Right atrium auricular region (tissue), 2 donors: ENCODE data around the gene OR2W3. TPM values are rescaled to one million over a fixed set of nuclear protein-coding genes. Genes with fewer than 3 reads are reported as not detected.

Experiments used
- DNase-seq: peaks from one replicate; pipeline ENCODE4 v3.0.0-alpha.2; 2019; ENCODE audit warnings: low spot score
- H3K27ac ChIP-seq, 2 donors: fragments of 200-600 bp; sonication (generic); 1 replicate in 1 of 2; 2 replicates in 1 of 2; pipeline ENCODE4 v1.5.1; 2016 to 2019
- H3K27me3 ChIP-seq, 2 donors: fragments of 200-600 bp; sonication (generic); one replicate each; pipeline versions ENCODE4 v1.5.1 to v1.6.0; 2017 to 2019
- H3K36me3 ChIP-seq: fragments of 200-600 bp; sonication (generic); one replicate; pipeline ENCODE4 v1.5.1; 2016
- H3K4me1 ChIP-seq, 2 donors: fragments of 200-600 bp; sonication (generic); one replicate each; pipeline versions ENCODE4 v1.5.1 to v1.6.0; 2017 to 2019
- H3K4me3 ChIP-seq, 2 donors: fragments of 200-600 bp; sonication (generic); 1 replicate in 1 of 2; 2 replicates in 1 of 2; pipeline ENCODE4 v1.5.1; 2017 to 2019; ENCODE audit warnings: mild to moderate bottlenecking in 1 of 2, moderate library complexity in 1 of 2
- H3K9me3 ChIP-seq, 2 donors: fragments of 200-600 bp; sonication (generic); one replicate each; pipeline ENCODE4 v1.5.1; 2019
- total RNA-seq, 2 donors: library from RNA; depleted of rRNA; stranded (reverse); fragments of >200 nt; gene quantifications; one replicate each; pipeline ENCODE4 v1.1.0, GENCODE V29; 2016
- TF ChIP-seq, protein P1 (sequence below), 2 donors: fragments of 200-600 bp; sonication (generic); IDR thresholded peaks; one replicate each; pipeline ENCODE4 v1.5.1; 2019; ENCODE audit warnings: antibody characterized with exemption in 2 of 2

Gene OR2W3
- total RNA-seq: 1 to 10 TPM in 1 of 2 donors, not detected in 1; 3.0 TPM

DNA sequence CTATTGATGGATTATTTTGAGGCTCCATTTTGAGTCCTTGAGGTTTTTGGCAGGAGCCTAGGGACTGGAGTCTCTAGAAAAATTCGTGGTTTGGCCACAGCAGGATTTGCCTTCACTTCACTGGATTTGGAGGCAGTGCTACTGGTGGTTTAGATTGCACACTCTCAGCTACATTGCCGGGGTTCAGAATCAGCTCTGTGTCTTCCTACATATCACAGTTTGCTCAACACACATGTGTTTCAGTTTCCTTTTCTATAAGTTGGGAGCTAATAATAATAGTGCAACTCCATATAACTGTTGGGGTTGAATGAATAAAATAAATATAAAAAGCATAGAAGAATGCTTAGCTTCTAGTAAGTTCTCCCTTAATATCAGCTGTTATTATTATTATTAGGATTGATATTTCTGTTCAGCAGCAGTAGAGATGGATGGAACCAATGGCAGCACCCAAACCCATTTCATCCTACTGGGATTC is at the start of gene OR2W3:
Gene OR2W3, plus strand, starts transcription at position 425 of the 475 bp plus-strand sequence. Its CDS starts 0 bp downstream, at position 425.
- Histone ChIP-seq H3K27ac (no peak within 1 kb of the TSS), H3K9me3 (peaks cover 0 to 5% of the 10 kb centered on the region in 2 donors), H3K36me3 (no peaks in the 10 kb centered on the region), H3K4me1 (no peaks in the 10 kb centered on the region), H3K4me3 (no peak within 1 kb of the TSS), H3K27me3 (no peaks in the 10 kb centered on the region)
- TF ChIP-seq, protein P1, sequence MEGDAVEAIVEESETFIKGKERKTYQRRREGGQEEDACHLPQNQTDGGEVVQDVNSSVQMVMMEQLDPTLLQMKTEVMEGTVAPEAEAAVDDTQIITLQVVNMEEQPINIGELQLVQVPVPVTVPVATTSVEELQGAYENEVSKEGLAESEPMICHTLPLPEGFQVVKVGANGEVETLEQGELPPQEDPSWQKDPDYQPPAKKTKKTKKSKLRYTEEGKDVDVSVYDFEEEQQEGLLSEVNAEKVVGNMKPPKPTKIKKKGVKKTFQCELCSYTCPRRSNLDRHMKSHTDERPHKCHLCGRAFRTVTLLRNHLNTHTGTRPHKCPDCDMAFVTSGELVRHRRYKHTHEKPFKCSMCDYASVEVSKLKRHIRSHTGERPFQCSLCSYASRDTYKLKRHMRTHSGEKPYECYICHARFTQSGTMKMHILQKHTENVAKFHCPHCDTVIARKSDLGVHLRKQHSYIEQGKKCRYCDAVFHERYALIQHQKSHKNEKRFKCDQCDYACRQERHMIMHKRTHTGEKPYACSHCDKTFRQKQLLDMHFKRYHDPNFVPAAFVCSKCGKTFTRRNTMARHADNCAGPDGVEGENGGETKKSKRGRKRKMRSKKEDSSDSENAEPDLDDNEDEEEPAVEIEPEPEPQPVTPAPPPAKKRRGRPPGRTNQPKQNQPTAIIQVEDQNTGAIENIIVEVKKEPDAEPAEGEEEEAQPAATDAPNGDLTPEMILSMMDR (IDR thresholded peaks at IDR 0.05): no peak
- no peak for DNase-seq

DNA sequence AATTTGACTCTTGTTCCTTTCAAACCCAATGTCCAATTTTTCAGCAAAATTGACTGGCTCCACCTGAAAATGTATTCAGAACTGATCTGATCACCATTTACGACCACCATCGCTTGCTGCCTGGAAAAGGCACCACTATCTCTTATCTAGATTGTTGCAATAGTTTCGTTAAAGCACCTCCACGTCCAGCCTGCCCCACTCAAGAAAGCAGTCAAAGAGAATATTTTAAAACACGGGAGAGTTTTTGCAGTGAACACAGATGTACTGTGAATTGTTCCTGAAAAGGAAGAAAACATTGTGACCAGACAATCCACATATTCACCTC is 49.7 kb upstream of the OR2W3 start:
- H3K4me3 ChIP-seq: no peak overlapping the region
- TF ChIP-seq, protein P1 (IDR thresholded peaks at IDR 0.05): no peak
- H3K27me3 ChIP-seq: no peaks in the 10 kb centered on the region
- DNase-seq: no peak
- no peak overlapping the region for H3K27ac ChIP-seq
- H3K36me3 ChIP-seq: no peaks in the 10 kb centered on the region
- no peaks in the 10 kb centered on the region for H3K4me1 ChIP-seq
- no peaks in the 10 kb centered on the region for H3K9me3 ChIP-seq

DNA sequence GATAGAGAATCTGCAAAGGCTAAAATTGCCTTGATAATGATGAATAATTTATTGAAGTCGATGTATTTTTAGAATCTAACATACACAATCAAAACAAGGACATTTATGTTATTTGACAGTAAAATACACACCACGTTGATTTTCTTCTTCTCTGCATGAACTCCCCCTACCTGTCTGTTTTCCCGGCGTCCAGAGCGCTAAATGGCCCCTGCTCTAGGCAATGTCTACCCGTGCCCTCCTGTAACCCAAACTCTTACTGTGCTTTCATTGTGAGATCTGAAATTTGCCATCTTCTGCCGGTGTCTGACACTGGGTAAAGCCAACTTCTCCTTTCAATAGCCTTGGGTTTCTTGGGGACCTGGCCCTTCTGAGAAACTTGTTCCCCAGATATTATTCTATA is 47.0 kb upstream of the OR2W3 start:
- TF ChIP-seq, protein P1 (IDR thresholded peaks at IDR 0.05): no peak

DNA sequence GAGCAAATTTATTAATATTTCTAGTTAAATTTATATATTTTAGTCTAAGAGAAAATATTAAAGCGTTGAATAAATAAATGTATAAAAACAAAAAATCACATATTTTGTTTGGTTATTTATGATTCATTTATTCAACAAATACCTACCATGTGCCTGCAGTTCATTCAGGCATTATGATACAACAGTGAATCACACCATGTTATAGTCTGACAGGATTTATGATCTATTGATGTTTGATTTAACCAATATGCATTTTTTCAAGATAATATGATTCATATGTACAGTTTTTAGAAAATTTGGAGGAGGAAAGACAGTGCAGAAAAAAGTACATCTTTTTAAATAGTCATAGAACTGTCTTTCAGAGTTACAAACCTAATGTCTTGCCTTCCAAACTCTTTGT is 45.8 kb upstream of the OR2W3 start:
- Histone ChIP-seq H3K27me3 (no peaks in the 10 kb centered on the region), H3K4me1 (no peaks in the 10 kb centered on the region), H3K27ac (no peak overlapping the region), H3K36me3 (no peaks in the 10 kb centered on the region), H3K9me3 (no peaks in the 10 kb centered on the region), H3K4me3 (no peak overlapping the region)
- TF ChIP-seq, protein P1 (IDR thresholded peaks at IDR 0.05): no peak
- no peak for DNase-seq

More for the DNA sequence above, 47.0 kb upstream of the OR2W3 start:
- H3K27me3 ChIP-seq: no peaks in the 10 kb centered on the region
- H3K36me3 ChIP-seq: no peaks in the 10 kb centered on the region
- DNase-seq: no peak
- H3K4me1 ChIP-seq: no peaks in the 10 kb centered on the region
- no peak overlapping the region for H3K4me3 ChIP-seq
- no peaks in the 10 kb centered on the region for H3K9me3 ChIP-seq
- H3K27ac ChIP-seq: no peak overlapping the region

DNA sequence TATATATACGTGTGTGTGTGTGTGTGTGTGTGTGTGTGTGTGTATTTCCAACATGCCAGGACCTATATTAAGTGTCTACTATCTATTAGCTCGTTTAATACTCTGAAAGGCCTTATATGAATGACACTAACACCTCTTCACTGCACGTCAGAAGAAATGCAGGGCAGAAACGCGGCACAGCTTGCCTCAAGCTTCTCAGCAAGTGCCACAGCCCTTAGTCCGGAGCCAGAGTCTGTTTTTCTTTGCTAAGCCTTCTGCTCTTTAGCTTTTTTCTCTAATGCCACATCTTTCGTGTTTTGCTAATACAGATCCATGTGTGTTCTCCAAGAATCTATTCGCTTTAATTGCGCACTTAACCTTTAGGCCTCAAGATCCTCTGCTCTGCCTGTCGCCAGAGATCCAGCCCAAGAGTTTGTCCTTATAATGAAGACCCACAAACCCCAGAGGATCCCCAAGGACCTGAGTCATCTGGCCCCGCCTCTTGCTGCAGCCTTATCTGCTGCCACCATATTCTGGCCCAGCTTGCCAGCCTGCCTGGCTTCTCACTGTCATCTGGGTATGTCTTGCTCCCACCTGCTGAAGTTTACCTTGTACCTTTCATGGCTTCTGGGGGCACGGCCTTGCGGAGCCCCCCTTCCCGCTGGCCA is 40.4 kb upstream of the OR2W3 start:
- H3K4me3 ChIP-seq: no peak overlapping the region
- H3K4me1 ChIP-seq: no peaks in the 10 kb centered on the region
- peaks cover 0 to 9% of the 10 kb centered on the region in 2 donors for H3K27me3 ChIP-seq
- H3K9me3 ChIP-seq: no peaks in the 10 kb centered on the region
- no peak for DNase-seq
- TF ChIP-seq, protein P1 (IDR thresholded peaks at IDR 0.05): no peak
- H3K27ac ChIP-seq: no peak overlapping the region
- H3K36me3 ChIP-seq: no peaks in the 10 kb centered on the region

DNA sequence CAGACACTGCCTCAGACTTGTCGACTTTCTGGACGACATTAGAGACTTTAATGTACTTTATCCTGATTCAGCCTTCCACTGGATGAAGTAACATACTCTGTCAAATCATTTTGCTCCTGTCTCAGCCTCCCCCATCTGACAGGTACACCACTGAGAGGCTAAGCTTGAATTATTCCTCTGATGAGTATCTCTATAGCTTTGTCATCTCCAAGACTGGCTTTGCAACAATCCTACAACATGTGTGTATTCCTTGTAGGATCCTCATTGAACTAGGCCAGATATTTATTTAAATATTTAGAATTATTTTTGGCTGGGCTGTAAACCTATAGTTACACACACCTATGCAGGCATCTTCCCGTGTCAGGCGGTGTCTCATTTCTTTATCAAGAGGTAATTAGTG is 39.5 kb upstream of the OR2W3 start:
- Histone ChIP-seq H3K9me3 (no peaks in the 10 kb centered on the region), H3K36me3 (no peaks in the 10 kb centered on the region), H3K27ac (no peak overlapping the region), H3K4me3 (no peak overlapping the region), H3K4me1 (no peaks in the 10 kb centered on the region), H3K27me3 (peaks cover 0 to 9% of the 10 kb centered on the region in 2 donors)
- TF ChIP-seq, protein P1 (IDR thresholded peaks at IDR 0.05): no peak
- DNase-seq: no peak
